Stomach (tissue), 9 donors: ENCODE measurements around the gene CTNND2. TPM values are rescaled to one million over a fixed set of nuclear protein-coding genes. Genes with fewer than 3 reads are reported as not detected.
A peak's percentile ranks its signal among the peaks of the same experiment; 100 is the strongest.

Experiments used
- DNase-seq, 2 donors: peaks; one replicate each; pipeline versions ENCODE4 v3.0.0 to v3.0.0-alpha.2; 2013 to 2019
- H3K27ac ChIP-seq, 5 donors: fragments of 200-600 bp in 4 of 5; sonication (generic) in 4 of 5; one replicate each; pipeline ENCODE4 v1.5.1; 2013 to 2019; ENCODE audit warnings: mild to moderate bottlenecking in 1 of 5, moderate library complexity in 1 of 5
- H3K27me3 ChIP-seq, 3 donors: fragments of 200-600 bp; sonication (generic); one replicate each; pipeline ENCODE4 v1.5.1; 2017 to 2019; ENCODE audit warnings: mixed run types in 1 of 3
- H3K36me3 ChIP-seq, 4 donors: fragments of 200-600 bp; sonication (generic); 1 replicate in 3 of 4; 2 replicates in 1 of 4; pipeline ENCODE4 v1.5.1; 2016 to 2019
- H3K4me1 ChIP-seq, 4 donors: fragments of 200-600 bp; sonication (generic); one replicate each; pipeline ENCODE4 v1.5.1; 2016 to 2019
- H3K4me3 ChIP-seq, 4 donors: fragments of 200-600 bp; sonication (generic) in 3 of 4; one replicate each; pipeline ENCODE4 v1.5.1; 2016 to 2019; ENCODE audit warnings: mild to moderate bottlenecking in 1 of 4
- H3K9me3 ChIP-seq, 4 donors: fragments of 200-600 bp; sonication (generic); one replicate each; pipeline ENCODE4 v1.5.1; 2016 to 2019
- EP300 ChIP-seq: sonication (generic); formaldehyde crosslinking; IDR thresholded peaks from one replicate; pipeline ENCODE4 v1.6.1; 2017; ENCODE audit warnings: antibody characterized with exemption
- POLR2A ChIP-seq, 4 donors: fragments of 450-650 bp; IDR thresholded peaks; one replicate each; pipeline ENCODE4 v1.6.1; 2016; ENCODE audit warnings: antibody characterized with exemption in 4 of 4, control low read depth in 2 of 4, mild to moderate bottlenecking in 1 of 4, moderate library complexity in 1 of 4
- POLR2AphosphoS5 ChIP-seq, 3 donors: sonication (generic); formaldehyde crosslinking; IDR thresholded peaks; one replicate each; pipeline ENCODE4 v1.6.1; 2016; ENCODE audit warnings: antibody characterized with exemption in 3 of 3
- WGBS, 5 donors: extraction: QIAGEN DNeasy Blood & Tissue Kit in 3 of 5; methylation state at CpG; one replicate each; pipeline versions ENCODE4 v1.1.5 to v1.1.7; 2013 to 2018; 5-methylcytosine and 5-hydroxymethylcytosine counted together
- intact Hi-C: fragments of 100-400 bp; cut with DNase I; formaldehyde crosslinking; loops from one replicate; pipeline ENCODE4 v1.15.1; 2023; ENCODE audit warnings: low total_unique reads
- polyA plus RNA-seq, 3 donors: library from polyadenylated mRNA; stranded (reverse); fragments of 200-250 nt; gene quantifications; one replicate each; pipeline ENCODE4 v1.2.3, GENCODE V29; 2013
- total RNA-seq, 5 donors: library from RNA; depleted of rRNA; stranded (reverse); fragments of >200 nt; gene quantifications; one replicate each; pipeline versions ENCODE4 v1.1.0 to v1.2.3, GENCODE V29; 2014 to 2016
- TF ChIP-seq, protein P1 (sequence below), 7 experiments: fragments of 450-650 bp in 4 of 7; fragments of 200-600 bp in 3 of 7; sonication (generic) in 3 of 7; IDR thresholded peaks; one replicate each; pipeline ENCODE4 v1.5.1; 2016 to 2019; ENCODE audit warnings: antibody characterized with exemption in 7 of 7, control low read depth in 2 of 7, mild to moderate bottlenecking in 1 of 7
- donor health status: healthy with polysubstance abuse.
- donor health status: Bipolar disorder and iron deficiency.
- donor health status: healthy.

The CTNND2 gene
- total and polyA plus RNA-seq, 8 donors: 0.29 to 3.4 (median 2.0) TPM; not detected in 2

DNA sequence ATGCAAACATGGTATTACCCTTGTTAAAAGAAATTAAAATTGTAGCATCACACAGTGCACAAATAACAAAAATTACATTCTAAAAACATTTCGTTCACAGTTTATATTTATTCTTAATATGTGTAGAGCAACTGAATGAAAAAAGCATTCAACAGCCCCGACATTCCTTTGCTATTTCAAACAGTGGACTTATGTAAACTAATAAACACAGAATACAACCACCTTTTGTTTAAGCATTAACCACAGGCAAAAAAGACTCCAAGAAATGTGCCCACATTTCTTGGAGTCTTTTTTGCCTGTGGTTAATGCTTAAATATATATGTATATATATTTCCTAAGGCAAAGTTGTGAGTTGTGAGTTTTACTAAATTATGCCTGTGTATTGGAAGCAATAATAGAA, 610.7 kb downstream of the CTNND2 start:
- DNase-seq: no peak
- no peaks in the 10 kb centered on the region for H3K27me3 ChIP-seq
- no peak overlapping the region for H3K27ac ChIP-seq
- H3K4me1 ChIP-seq: no peaks in the 10 kb centered on the region
- H3K4me3 ChIP-seq: no peak overlapping the region
- WGBS, 5 donors: 11 to 35% (median 21%) methylated on average over 2 of the region's 2 CpGs
- no peaks in the 10 kb centered on the region for H3K36me3 ChIP-seq
- H3K9me3 ChIP-seq: no peaks in the 10 kb centered on the region
- intact Hi-C loops: no loop called here
- TF ChIP-seq POLR2AphosphoS5 (IDR thresholded peaks at IDR 0.05) (no peak), POLR2A (IDR thresholded peaks at IDR 0.05) (no peak), EP300 (no peak)
- TF ChIP-seq, protein P1, sequence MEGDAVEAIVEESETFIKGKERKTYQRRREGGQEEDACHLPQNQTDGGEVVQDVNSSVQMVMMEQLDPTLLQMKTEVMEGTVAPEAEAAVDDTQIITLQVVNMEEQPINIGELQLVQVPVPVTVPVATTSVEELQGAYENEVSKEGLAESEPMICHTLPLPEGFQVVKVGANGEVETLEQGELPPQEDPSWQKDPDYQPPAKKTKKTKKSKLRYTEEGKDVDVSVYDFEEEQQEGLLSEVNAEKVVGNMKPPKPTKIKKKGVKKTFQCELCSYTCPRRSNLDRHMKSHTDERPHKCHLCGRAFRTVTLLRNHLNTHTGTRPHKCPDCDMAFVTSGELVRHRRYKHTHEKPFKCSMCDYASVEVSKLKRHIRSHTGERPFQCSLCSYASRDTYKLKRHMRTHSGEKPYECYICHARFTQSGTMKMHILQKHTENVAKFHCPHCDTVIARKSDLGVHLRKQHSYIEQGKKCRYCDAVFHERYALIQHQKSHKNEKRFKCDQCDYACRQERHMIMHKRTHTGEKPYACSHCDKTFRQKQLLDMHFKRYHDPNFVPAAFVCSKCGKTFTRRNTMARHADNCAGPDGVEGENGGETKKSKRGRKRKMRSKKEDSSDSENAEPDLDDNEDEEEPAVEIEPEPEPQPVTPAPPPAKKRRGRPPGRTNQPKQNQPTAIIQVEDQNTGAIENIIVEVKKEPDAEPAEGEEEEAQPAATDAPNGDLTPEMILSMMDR (IDR thresholded peaks at IDR 0.05): no peak

DNA sequence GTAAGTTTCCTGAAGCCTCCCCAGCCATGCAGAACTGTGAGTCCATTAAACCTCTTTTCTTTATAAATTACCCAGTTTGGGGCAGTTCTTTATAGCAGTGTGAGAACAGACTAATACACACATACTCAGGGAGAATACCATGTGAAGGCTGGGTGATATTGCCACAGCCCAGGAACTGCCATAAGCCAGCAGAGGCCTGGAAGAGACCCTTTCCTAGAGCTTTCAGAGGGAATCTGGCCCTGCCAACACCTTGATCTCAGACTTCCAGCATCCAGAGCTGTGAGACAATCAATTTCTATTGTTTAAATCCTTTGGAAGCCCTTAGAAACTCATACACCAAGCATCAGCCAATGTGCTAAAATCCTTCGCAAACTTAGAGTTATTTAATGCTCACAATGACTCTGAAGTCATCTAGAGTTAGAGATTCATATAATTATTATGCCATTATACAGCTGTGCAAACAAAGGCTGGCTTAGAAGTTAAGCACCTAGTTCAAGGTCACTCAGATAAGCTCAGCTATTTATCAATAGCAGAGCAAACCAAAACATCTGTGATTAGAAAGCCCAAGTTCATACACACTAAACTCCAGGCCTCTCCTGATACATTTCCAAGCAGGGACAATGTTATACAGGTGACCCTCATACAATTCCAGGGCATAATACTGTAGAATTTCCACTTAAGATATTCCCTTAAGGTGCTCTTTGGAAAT, 611.4 kb downstream of the CTNND2 start:
- intact Hi-C loops: no loop called here

DNA sequence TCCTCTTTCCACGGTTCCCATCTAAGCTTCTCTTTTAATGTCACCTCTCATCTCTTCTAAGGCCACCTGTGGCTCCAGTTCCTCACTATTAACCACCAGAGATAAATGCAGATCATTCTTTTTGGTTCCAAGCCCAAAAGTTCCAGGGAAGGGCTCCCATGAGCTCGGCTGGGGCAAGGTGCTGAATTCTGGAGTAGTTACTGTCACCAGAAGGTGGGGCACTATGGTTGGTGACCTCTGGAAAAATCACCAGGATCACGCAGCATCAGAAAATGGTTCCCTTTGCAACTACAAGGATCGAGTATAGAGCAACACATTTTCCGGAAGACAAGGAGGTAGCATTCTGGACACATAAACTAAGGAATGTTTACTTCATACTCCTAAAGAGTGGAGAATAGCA, 614.5 kb downstream of the CTNND2 start:
- no peaks in the 10 kb centered on the region for H3K4me1 ChIP-seq
- no peaks in the 10 kb centered on the region for H3K36me3 ChIP-seq
- intact Hi-C loops: no loop called here
- WGBS, 5 donors: 77 to 86% (median 79%) methylated on average over 5 of the region's 5 CpGs
- TF ChIP-seq POLR2A (IDR thresholded peaks at IDR 0.05) (no peak), EP300 (no peak), POLR2AphosphoS5 (IDR thresholded peaks at IDR 0.05) (no peak)
- TF ChIP-seq, protein P1 (IDR thresholded peaks at IDR 0.05): no peak
- H3K4me3 ChIP-seq: no peak overlapping the region
- no peak overlapping the region for H3K27ac ChIP-seq
- H3K9me3 ChIP-seq: no peaks in the 10 kb centered on the region
- no peak for DNase-seq
- H3K27me3 ChIP-seq: no peaks in the 10 kb centered on the region

More for the DNA sequence above, 611.4 kb downstream of the CTNND2 start:
- 33 to 63% (median 56%) methylated on average over 1 of the region's 1 CpG for WGBS, 5 donors
- H3K9me3 ChIP-seq: no peaks in the 10 kb centered on the region
- no peaks in the 10 kb centered on the region for H3K36me3 ChIP-seq
- peak in 1 of 2 donors; percentile 24 for DNase-seq
- no peak for TF ChIP-seq POLR2AphosphoS5 (IDR thresholded peaks at IDR 0.05)
- no peak for TF ChIP-seq POLR2A (IDR thresholded peaks at IDR 0.05)
- TF ChIP-seq, protein P1 (IDR thresholded peaks at IDR 0.05): no peak
- no peak for TF ChIP-seq EP300
- H3K27me3 ChIP-seq: no peaks in the 10 kb centered on the region
- no peak overlapping the region for H3K4me3 ChIP-seq
- H3K27ac ChIP-seq: no peak overlapping the region
- no peaks in the 10 kb centered on the region for H3K4me1 ChIP-seq

DNA sequence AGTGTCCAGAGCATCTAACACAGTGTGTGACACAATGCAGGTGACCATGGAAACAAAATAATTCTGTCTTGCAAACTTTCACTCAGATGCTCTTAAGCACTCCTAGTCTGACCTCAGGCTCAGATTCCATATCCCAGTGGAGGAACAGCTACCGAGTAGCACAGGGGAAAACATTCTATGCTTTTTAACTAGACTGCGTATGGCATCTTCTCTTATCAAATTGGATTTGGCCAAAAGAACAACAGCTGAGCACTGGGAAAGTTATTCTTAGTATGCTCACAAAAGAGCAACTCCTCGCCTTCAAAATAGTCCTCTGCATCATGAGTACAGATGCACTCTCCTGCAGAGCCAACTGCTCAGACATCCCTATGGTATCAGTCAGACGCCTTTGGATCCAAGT, 615.0 kb downstream of the CTNND2 start:
- Histone ChIP-seq H3K27me3 (no peaks in the 10 kb centered on the region), H3K27ac (no peak overlapping the region), H3K36me3 (no peaks in the 10 kb centered on the region), H3K4me3 (no peak overlapping the region), H3K9me3 (no peaks in the 10 kb centered on the region), H3K4me1 (no peaks in the 10 kb centered on the region)
- no peak for DNase-seq
- TF ChIP-seq, protein P1 (IDR thresholded peaks at IDR 0.05): no peak
- TF ChIP-seq POLR2AphosphoS5 (IDR thresholded peaks at IDR 0.05) (no peak), POLR2A (IDR thresholded peaks at IDR 0.05) (no peak), EP300 (no peak)
- intact Hi-C loops: no loop called here
- 71 to 84% (median 83%) methylated on average over 4 of the region's 4 CpGs for WGBS, 5 donors
